Stomach (tissue), 4 donors: ENCODE results near the gene TUBA4B.

ENCODE experiments used
- POLR2AphosphoS5 ChIP-seq, 3 donors: sonication (generic); formaldehyde crosslinking; IDR thresholded peaks; one replicate each; pipeline ENCODE4 v1.6.1; 2016; ENCODE audit warnings: antibody characterized with exemption in 3 of 3
- TF ChIP-seq, protein P1 (sequence below), 7 experiments: fragments of 450-650 bp in 4 of 7; fragments of 200-600 bp in 3 of 7; sonication (generic) in 3 of 7; IDR thresholded peaks; one replicate each; pipeline ENCODE4 v1.5.1; 2016 to 2019; ENCODE audit warnings: antibody characterized with exemption in 7 of 7, control low read depth in 2 of 7, mild to moderate bottlenecking in 1 of 7

DNA sequence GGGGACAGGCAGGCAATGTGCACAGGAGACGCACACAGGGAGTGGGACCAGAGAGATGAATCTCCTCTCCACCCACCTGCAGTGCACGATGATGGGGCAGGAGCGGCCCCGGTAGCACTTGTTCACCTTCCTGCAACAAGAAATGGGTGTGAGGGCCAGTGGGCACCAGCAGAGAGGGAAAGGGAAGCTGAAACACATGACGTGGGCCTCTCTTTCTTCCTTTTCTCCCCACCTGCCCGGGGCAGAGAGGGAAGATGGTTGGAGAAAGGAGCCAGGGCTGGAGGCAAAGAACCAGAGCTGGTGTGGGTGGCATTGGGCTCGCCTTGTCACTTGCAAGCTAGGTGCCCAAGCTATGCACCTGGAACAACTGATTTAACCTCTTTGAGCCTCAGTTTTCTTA, 38.4 kb downstream of the TUBA4B start:
- TF ChIP-seq, protein P1, sequence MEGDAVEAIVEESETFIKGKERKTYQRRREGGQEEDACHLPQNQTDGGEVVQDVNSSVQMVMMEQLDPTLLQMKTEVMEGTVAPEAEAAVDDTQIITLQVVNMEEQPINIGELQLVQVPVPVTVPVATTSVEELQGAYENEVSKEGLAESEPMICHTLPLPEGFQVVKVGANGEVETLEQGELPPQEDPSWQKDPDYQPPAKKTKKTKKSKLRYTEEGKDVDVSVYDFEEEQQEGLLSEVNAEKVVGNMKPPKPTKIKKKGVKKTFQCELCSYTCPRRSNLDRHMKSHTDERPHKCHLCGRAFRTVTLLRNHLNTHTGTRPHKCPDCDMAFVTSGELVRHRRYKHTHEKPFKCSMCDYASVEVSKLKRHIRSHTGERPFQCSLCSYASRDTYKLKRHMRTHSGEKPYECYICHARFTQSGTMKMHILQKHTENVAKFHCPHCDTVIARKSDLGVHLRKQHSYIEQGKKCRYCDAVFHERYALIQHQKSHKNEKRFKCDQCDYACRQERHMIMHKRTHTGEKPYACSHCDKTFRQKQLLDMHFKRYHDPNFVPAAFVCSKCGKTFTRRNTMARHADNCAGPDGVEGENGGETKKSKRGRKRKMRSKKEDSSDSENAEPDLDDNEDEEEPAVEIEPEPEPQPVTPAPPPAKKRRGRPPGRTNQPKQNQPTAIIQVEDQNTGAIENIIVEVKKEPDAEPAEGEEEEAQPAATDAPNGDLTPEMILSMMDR (IDR thresholded peaks at IDR 0.05), result no peak
- no peak for TF ChIP-seq POLR2AphosphoS5 (IDR thresholded peaks at IDR 0.05)
